Gastrocnemius medialis (tissue), 4 donors: ENCODE data around the gene C1QTNF3. TPM values are rescaled to one million over a fixed set of nuclear protein-coding genes. Genes with fewer than 3 reads are reported as not detected.
"Not testable (repeated sequence)": the region's sequence is repeated elsewhere in the genome, so short reads cannot be mapped to it uniquely, and the experiment has no call there.

ENCODE experiments used
- ATAC-seq, 2 donors: fragments of 150-250 bp; one replicate each; pipeline ENCODE4 v1.9.1; 2016
- DNase-seq, 2 donors: peaks; one replicate each; pipeline ENCODE4 v3.0.0-alpha.2; 2019
- H3K27ac ChIP-seq, 4 donors: fragments of 200-600 bp; sonication (generic); 1 replicate in 1 of 4; 2 replicates in 3 of 4; pipeline ENCODE4 v1.5.1; 2016 to 2018; ENCODE audit warnings: mild to moderate bottlenecking in 2 of 4, moderate library complexity in 1 of 4
- H3K27me3 ChIP-seq, 3 donors: fragments of 200-600 bp; sonication (generic) in 2 of 3; 1 replicate in 1 of 3; 2 replicates in 2 of 3; pipeline versions ENCODE4 v1.5.1 to v1.6.0; 2016 to 2019; ENCODE audit warnings: mild to moderate bottlenecking in 1 of 3, moderate library complexity in 1 of 3
- H3K36me3 ChIP-seq, 2 donors: fragments of 200-600 bp; sonication (generic) in 1 of 2; one replicate each; pipeline ENCODE4 v1.5.1; 2017 to 2018
- H3K4me1 ChIP-seq, 2 donors: fragments of 200-600 bp; sonication (generic) in 1 of 2; one replicate each; pipeline ENCODE4 v1.5.1; 2016 to 2017; ENCODE audit warnings: mild to moderate bottlenecking in 2 of 2
- H3K4me3 ChIP-seq, 4 donors: fragments of 200-600 bp; sonication (generic) in 3 of 4; 1 replicate in 1 of 4; 2 replicates in 3 of 4; pipeline ENCODE4 v1.5.1; 2016 to 2019; ENCODE audit warnings: mild to moderate bottlenecking in 2 of 4
- H3K9me3 ChIP-seq, 3 donors: fragments of 200-600 bp; sonication (generic) in 2 of 3; 1 replicate in 1 of 3; 2 replicates in 2 of 3; pipeline ENCODE4 v1.5.1; 2016 to 2019
- CTCF ChIP-seq, 5 experiments: fragments of 450-650 bp in 3 of 5; fragments of 200-600 bp in 2 of 5; sonication (generic) in 2 of 5; IDR thresholded peaks in 4 of 5; conservative IDR thresholded peaks in 1 of 5; 1 replicate in 4 of 5; 2 replicates in 1 of 5; pipeline ENCODE4 v1.5.1; 2016 to 2019; ENCODE audit warnings: antibody characterized with exemption in 5 of 5, mild to moderate bottlenecking in 3 of 5, moderate library complexity in 3 of 5
- POLR2A ChIP-seq, 2 donors: fragments of 450-650 bp; IDR thresholded peaks; one replicate each; pipeline ENCODE4 v1.6.1; 2017; ENCODE audit warnings: antibody characterized with exemption in 2 of 2, mild to moderate bottlenecking in 2 of 2, moderate library complexity in 2 of 2
- in situ Hi-C, 4 donors: fragments of 200-750 bp; cut with MboI; loops; one replicate each; pipeline versions ENCODE4 v1.15.0 to v1.8.0; 2017; ENCODE audit warnings: low sequenced_read_pairs in 4 of 4
- intact Hi-C: fragments of 100-400 bp; cut with DNase I; formaldehyde crosslinking; loops from one replicate; pipeline ENCODE4 v1.15.1; 2023; ENCODE audit warnings: low total_unique reads
- total RNA-seq, 4 donors: library from RNA; depleted of rRNA; stranded (reverse); fragments of >200 nt; gene quantifications; one replicate each; pipeline versions ENCODE4 v1.1.0 to v1.2.3, GENCODE V29; 2016

Gene C1QTNF3
- total RNA-seq, 4 donors from 2014 or later = 0.33 to 1.00 TPM; not detected in 2

GRCh38 chr5:34014626-34015025 lies 28.4 kb downstream of the C1QTNF3 start:
- no peak for TF ChIP-seq POLR2A (IDR thresholded peaks at IDR 0.05)
- no peak for TF ChIP-seq CTCF (IDR thresholded peaks at IDR 0.05 in 4 of 5, conservative IDR thresholded peaks at IDR 0.05 in 1 of 5)
- no peaks in the 10 kb centered on the region for H3K36me3 ChIP-seq
- no peak overlapping the region for H3K27ac ChIP-seq
- no peaks in the 10 kb centered on the region for H3K4me1 ChIP-seq
- DNase-seq (no peak), ATAC-seq (no peak)
- no peak overlapping the region for H3K4me3 ChIP-seq
- no peaks in the 10 kb centered on the region for H3K9me3 ChIP-seq
- intact Hi-C loops = no loop called here
- H3K27me3 ChIP-seq = no peaks in the 10 kb centered on the region
- in situ Hi-C loops = loop anchor here in 3 of 4 donors (25.0 kb wide), 2 partner anchors 448 to 898 kb away; partner anchors contain the start of genes BRIX1 (in 2 of the 3) and RAD1 (in 2 of the 3)

DNA sequence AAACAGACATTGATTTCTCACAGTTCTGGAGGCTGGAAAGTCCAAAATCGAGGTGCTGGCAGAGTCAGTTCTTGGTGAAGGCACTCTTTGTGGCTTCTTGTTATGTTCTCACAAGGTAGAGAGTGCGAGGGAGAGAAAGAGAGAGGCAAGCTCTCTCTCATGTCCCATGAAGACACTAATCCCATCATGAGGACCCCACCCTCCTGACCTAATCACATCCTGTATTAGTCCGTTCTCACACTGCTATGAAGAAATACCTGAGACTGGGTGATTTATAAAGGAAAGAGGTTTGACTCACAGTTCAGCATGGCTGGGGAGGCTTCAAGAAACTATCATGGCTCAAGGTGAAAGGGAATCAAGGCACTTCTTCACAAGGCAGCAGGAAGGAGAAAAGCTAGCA lies 29.5 kb downstream of the C1QTNF3 start:
- in situ Hi-C loops = loop anchor here in 3 of 4 donors (25.0 kb wide), 2 partner anchors 449 to 899 kb away; partner anchors contain the start of genes BRIX1 (in 2 of the 3) and RAD1 (in 2 of the 3)
- intact Hi-C loops = no loop called here
- H3K27me3 ChIP-seq = no peaks in the 10 kb centered on the region
- no peak overlapping the region for H3K4me3 ChIP-seq
- ATAC-seq (no peak), DNase-seq (no peak)
- TF ChIP-seq POLR2A (IDR thresholded peaks at IDR 0.05) = no peak
- TF ChIP-seq CTCF (IDR thresholded peaks at IDR 0.05 in 4 of 5, conservative IDR thresholded peaks at IDR 0.05 in 1 of 5) = no peak
- no peaks in the 10 kb centered on the region for H3K36me3 ChIP-seq
- no peaks in the 10 kb centered on the region for H3K9me3 ChIP-seq
- peaks cover 4 to 5% of the 10 kb centered on the region in 2 donors for H3K4me1 ChIP-seq
- no peak overlapping the region for H3K27ac ChIP-seq

- DNase-seq = no peak
- H3K4me1 ChIP-seq = peaks cover 5 to 6% of the 10 kb centered on the region in 2 donors
- in situ Hi-C loops = loop anchor here in 3 of 4 donors (25.0 kb wide), 2 partner anchors 450 to 900 kb away; partner anchors contain the start of genes BRIX1 (in 2 of the 3) and RAD1 (in 2 of the 3)
Observed at GRCh38 chr5:34012791-34013190, 30.2 kb downstream of the C1QTNF3 start.

GRCh38 chr5:34011536-34011935 lies 31.5 kb downstream of the C1QTNF3 start:
- no peak for ATAC-seq
- intact Hi-C loops = no loop called here

More at GRCh38 chr5:34012791-34013190, 30.2 kb downstream of the C1QTNF3 start:
- no peaks in the 10 kb centered on the region for H3K36me3 ChIP-seq
- no peak overlapping the region for H3K27ac ChIP-seq
- no peak overlapping the region for H3K4me3 ChIP-seq
- no peak for ATAC-seq
- TF ChIP-seq CTCF (IDR thresholded peaks at IDR 0.05 in 4 of 5, conservative IDR thresholded peaks at IDR 0.05 in 1 of 5) (no peak), POLR2A (IDR thresholded peaks at IDR 0.05) (no peak)
- H3K27me3 ChIP-seq = no peaks in the 10 kb centered on the region
- intact Hi-C loops = no loop called here
- H3K9me3 ChIP-seq = no peaks in the 10 kb centered on the region

DNA sequence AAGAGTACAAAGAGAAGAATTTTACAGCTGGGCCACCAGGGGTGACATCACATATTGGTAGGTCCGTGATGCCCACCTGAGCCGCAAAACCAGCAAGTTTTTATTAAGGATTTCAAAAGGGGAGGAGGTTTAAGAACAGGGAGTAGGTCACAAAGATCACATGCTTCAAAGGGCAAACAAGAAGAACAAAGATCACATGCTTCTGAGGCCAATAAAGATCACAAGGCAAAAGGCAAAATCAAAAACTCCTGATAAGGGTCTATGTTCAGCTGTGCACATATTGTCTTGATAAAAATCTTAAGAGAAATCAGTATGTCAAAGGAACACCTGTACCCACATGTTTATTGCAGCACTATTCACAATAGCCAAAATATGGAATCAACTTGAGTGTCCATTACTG lies 32.9 kb downstream of the C1QTNF3 start:
- H3K36me3 ChIP-seq, DNase-seq, H3K27me3 ChIP-seq, H3K9me3 ChIP-seq, H3K27ac ChIP-seq, intact Hi-C loops, ATAC-seq, H3K4me3 ChIP-seq: not testable (repeated sequence)
- in situ Hi-C loops = loop anchor here in 3 of 4 donors (25.0 kb wide), 2 partner anchors 452 to 902 kb away; partner anchors contain the start of genes BRIX1 (in 2 of the 3) and RAD1 (in 2 of the 3)
- H3K4me1 ChIP-seq = peaks cover 6 to 14% of the 10 kb centered on the region in 2 donors

More at GRCh38 chr5:34011536-34011935, 31.5 kb downstream of the C1QTNF3 start:
- H3K4me1 ChIP-seq = peaks cover 6 to 11% of the 10 kb centered on the region in 2 donors
- H3K9me3 ChIP-seq = no peaks in the 10 kb centered on the region
- TF ChIP-seq POLR2A (IDR thresholded peaks at IDR 0.05) (no peak), CTCF (IDR thresholded peaks at IDR 0.05 in 4 of 5, conservative IDR thresholded peaks at IDR 0.05 in 1 of 5) (no peak)
- H3K27me3 ChIP-seq = no peaks in the 10 kb centered on the region
- H3K4me3 ChIP-seq = no peak overlapping the region
- DNase-seq = no peak
- H3K27ac ChIP-seq = no peak overlapping the region
- in situ Hi-C loops = loop anchor here in 3 of 4 donors (25.0 kb wide), 2 partner anchors 451 to 901 kb away; partner anchors contain the start of genes BRIX1 (in 2 of the 3) and RAD1 (in 2 of the 3)
- H3K36me3 ChIP-seq = no peaks in the 10 kb centered on the region
